K562 (cell line): ENCODE measurements around the gene SLC6A6. TPM values are rescaled to one million over a fixed set of nuclear protein-coding genes. Genes with fewer than 3 reads are reported as not detected.

ENCODE experiments used
- ATAC-seq: fragments of 200-7000 bp; cut with Tn5 transposase; 3 replicates; pipeline ENCODE4 v1.9.1; 2020; ENCODE audit warnings: moderate library complexity
- BruUV-seq: library from RNA; stranded (reverse); fragments of 400-500 nt; replicated peaks from 2 replicates; lab custom pipeline; 2021; lab: Mats Ljungman, UMichigan
- CTCF ChIA-PET: fragments of 300-600 bp; formaldehyde crosslinking; extraction: SDS; loops from one replicate; lab custom pipeline; 2021; ENCODE audit warnings: low intra/inter-chr PET ratio; lab: Yijun Ruan, JAX
- POLR2A ChIA-PET: fragments of 300-600, 350-650 bp; sonication (Branson Sonifier 250); formaldehyde crosslinking; extraction: SDS; loops from one replicate; lab custom pipeline; 2021; ENCODE audit warnings: antibody characterized with exemption, inconsistent platforms; lab: Yijun Ruan, JAX
- DNase-seq, 4 experiments: peaks; one replicate each; pipeline versions ENCODE4 v3.0.0 to v3.0.0-alpha.2; 2011 to 2018; ENCODE audit warnings: low spot score in 3 of 4, mixed read lengths in 3 of 4; ENCODE audit errors: extremely low read depth in 1 of 4
- FAIRE-seq: peaks from 2 replicates; lab custom pipeline; 2011; peaks lifted over from hg19 to GRCh38; lab: Jason Lieb, UNC
- H2AFZ ChIP-seq: 2 replicates; pipeline ENCODE4 v1.6.0; 2011; ENCODE audit warnings: low read depth, low read length, control low read depth, inconsistent platforms
- H3K27ac ChIP-seq: fragments of 200-600 bp; 3 replicates; pipeline ENCODE4 v1.8.0; 2011; ENCODE audit warnings: low read depth, mild to moderate bottlenecking, control low read depth, inconsistent platforms, low read length, moderate library complexity, mixed read lengths; ENCODE audit errors: extremely low read depth
- H3K27me3 ChIP-seq, 2 experiments: fragments of 300-600 bp in 1 of 2; 2 replicates in 1 of 2; 3 replicates in 1 of 2; pipeline versions ENCODE4 v1.6.0 to v1.8.0; 2011; ENCODE audit warnings: inconsistent platforms in 2 of 2, low read length in 2 of 2, mild to moderate bottlenecking in 1 of 2, mixed read lengths in 1 of 2, moderate library complexity in 1 of 2; ENCODE audit not compliant: control insufficient read depth in 2 of 2, insufficient read depth in 2 of 2
- H3K36me3 ChIP-seq: fragments of 300-600 bp; 3 replicates; pipeline ENCODE4 v1.8.0; 2011; ENCODE audit warnings: mild to moderate bottlenecking, low read length, inconsistent platforms; ENCODE audit not compliant: control insufficient read depth, insufficient read depth
- H3K4me1 ChIP-seq, 2 experiments: fragments of 200-600 bp in 1 of 2; replicated peaks in 1 of 2; 2 replicates in 1 of 2; 3 replicates in 1 of 2; pipeline versions ENCODE4 v1.5.1 to v1.8.0; 2011; ENCODE audit warnings: inconsistent platforms in 2 of 2, low read length in 2 of 2, mild to moderate bottlenecking in 1 of 2, mixed read lengths in 1 of 2, moderate library complexity in 1 of 2; ENCODE audit not compliant: control insufficient read depth in 2 of 2, insufficient read depth in 2 of 2
- H3K4me2 ChIP-seq: 2 replicates; pipeline ENCODE4 v1.6.1; 2011; ENCODE audit warnings: low read length, control low read depth, inconsistent platforms, mixed read lengths; ENCODE audit not compliant: insufficient read depth
- H3K4me3 ChIP-seq: fragments of 200-600 bp; sonication (generic), shearing (Covaris generic); 2 replicates; pipeline ENCODE4 v1.5.1; 2016; ENCODE audit warnings: control low read depth, inconsistent platforms
- H3K79me2 ChIP-seq: fragments of 200-600 bp; 3 replicates; pipeline ENCODE4 v1.8.0; 2011; ENCODE audit warnings: low read length, inconsistent platforms; ENCODE audit not compliant: control insufficient read depth, insufficient read depth
- H3K9ac ChIP-seq, 2 experiments: 2 replicates each; pipeline versions ENCODE4 v1.6.0 to v1.6.1; 2011; ENCODE audit warnings: low read depth in 2 of 2, low read length in 2 of 2, control low read depth in 1 of 2, inconsistent platforms in 1 of 2, mild to moderate bottlenecking in 1 of 2, mixed read lengths in 1 of 2; ENCODE audit not compliant: insufficient read depth in 1 of 2
- H3K9me1 ChIP-seq: one replicate; pipeline ENCODE4 v1.6.0; 2011; ENCODE audit warnings: inconsistent platforms, mild to moderate bottlenecking, low read length, moderate library complexity; ENCODE audit not compliant: control insufficient read depth, insufficient read depth
- H3K9me3 ChIP-seq: replicated peaks from 2 replicates; pipeline ENCODE4 v1.5.1; 2011; ENCODE audit warnings: low read depth, low read length, inconsistent platforms; ENCODE audit not compliant: control insufficient read depth, insufficient read depth
- H4K20me1 ChIP-seq: replicated peaks from 2 replicates; pipeline ENCODE4 v1.6.1; 2011; ENCODE audit warnings: low read length, inconsistent platforms, mixed read lengths; ENCODE audit not compliant: control insufficient read depth, insufficient read depth
- ARID3A ChIP-seq: IDR thresholded peaks from 2 replicates; pipeline ENCODE4 v1.6.1; 2012; ENCODE audit warnings: low read depth, low read length, improper control_type of control experiment, borderline replicate concordance
- CBFA2T3 ChIP-seq: fragments of 450-650 bp; IDR thresholded peaks from 2 replicates; pipeline ENCODE4 v1.6.1; 2017
- FOXM1 ChIP-seq, 2 experiments: fragments of 450-650 bp in 1 of 2; sonication (generic) in 1 of 2; formaldehyde crosslinking in 1 of 2; IDR thresholded peaks; 2 replicates each; pipeline versions ENCODE4 v1.6.1 to v1.9.0; 2017 to 2022; ENCODE audit warnings: low read depth in 2 of 2, mild to moderate bottlenecking in 2 of 2, missing genetic modification reagents in 1 of 2, moderate library complexity in 1 of 2
- POLR2G ChIP-seq: fragments of 200-400 bp; formaldehyde crosslinking; IDR thresholded peaks from 2 replicates; pipeline ENCODE4 v1.6.1; 2017; ENCODE audit warnings: low read depth, mild to moderate bottlenecking, antibody characterized with exemption, low read length, moderate library complexity
- SMC3 ChIP-seq: conservative IDR thresholded peaks from 2 replicates; pipeline ENCODE4 v1.6.1; 2011; ENCODE audit warnings: low read depth, low read length, improper control_type of control experiment; ENCODE audit not compliant: insufficient read depth
- SREBF1 ChIP-seq: fragments of 150-350 bp; IDR thresholded peaks from 2 replicates; pipeline ENCODE4 v1.6.1; 2014; ENCODE audit warnings: antibody characterized with exemption, low read depth, low read length, borderline replicate concordance
- ZNF408 ChIP-seq: fragments of 250-450 bp; sonication (Bioruptor Pico); IDR thresholded peaks from 2 replicates; pipeline ENCODE4 v1.4.0; 2020; ENCODE audit warnings: low read depth, mild to moderate bottlenecking, moderate library complexity
- ZNF655 ChIP-seq: fragments of 250-450 bp; sonication (Bioruptor Pico); IDR thresholded peaks from 2 replicates; pipeline ENCODE4 v1.5.0; 2021
- WGBS: fragments of 100-300 bp; shearing (Covaris generic); methylation state at CpG from one replicate; pipeline ENCODE4 v1.1.6; 2016; ENCODE audit warnings: low coverage, mixed read lengths; ENCODE audit not compliant: insufficient coverage; ENCODE audit errors: missing lambda C conversion rate; 5-methylcytosine and 5-hydroxymethylcytosine counted together
- in situ Hi-C: fragments of 300-500 bp; cut with MboI; formaldehyde crosslinking; loops from 4 replicates; pipeline ENCODE4 v1.15.0; 2018; ENCODE audit warnings: inconsistent platforms, mixed read lengths
- intact Hi-C: fragments of 100-400 bp; cut with micrococcal nuclease; formaldehyde crosslinking; loops from 2 replicates; pipeline ENCODE4 v1.14.2; 2022
- polyA plus RNA-seq, 8 experiments: library from polyadenylated mRNA; depleted of rRNA in 4 of 8; stranded (reverse) in 5 of 8; unstranded in 3 of 8; fragments of >200 nt; fragmentation: Nextera tagmentation in 2 of 8; fragmentation: Illumina TruSeq in 1 of 8; extraction: Ambion mirVana in 2 of 8; extraction: Trizol in 1 of 8; gene quantifications; 2 replicates each; pipeline versions ENCODE4 v1.2.1 to v1.2.3, GENCODE V29; 2011 to 2014; ENCODE audit warnings: inconsistent platforms in 1 of 8, missing spikeins in 1 of 8
- total RNA-seq, 7 experiments: library from RNA; depleted of rRNA in 6 of 7; stranded (reverse); fragments of >200 nt in 6 of 7; fragmentation: Illumina TruSeq in 2 of 7; extraction: Trizol in 2 of 7; gene quantifications; 2 replicates each; pipeline versions ENCODE4 v1.2.1 to v1.2.3, GENCODE V29; 2011 to 2021; ENCODE audit warnings: low replicate concordance in 1 of 7

Gene SLC6A6
- total and polyA plus RNA-seq, 9 of the 15 experiments (the other 6 are each of a cell fraction or from before 2014, with no cell fraction given): 12.3 to 203 (median 93.2) TPM

GRCh38 chr3:14487086-14487485, 84.7 kb downstream of the SLC6A6 start (continued):
- TF ChIP-seq ARID3A: no peak
- TF ChIP-seq SMC3: no peak
- TF ChIP-seq ZNF408: no peak
- no peak for TF ChIP-seq FOXM1 (IDR thresholded peaks at IDR 0.05; ENCODE audit: low read depth)
- TF ChIP-seq FOXM1 (CRISPR knock-in tag; IDR thresholded peaks at IDR 0.05; ENCODE audit: low read depth): no peak
- no peak for TF ChIP-seq CBFA2T3
- no peak for TF ChIP-seq SREBF1

- CTCF ChIA-PET: no interaction called here
- Histone ChIP-seq H4K20me1 (peaks cover 5% of the 10 kb centered on the region; the same call in 1 of the 2 replicates), H3K4me1 (0 out of 5 replicates have a peak, but pooled peaks cover 0 to 2% of the 10 kb centered on the region in 2 experiments), H3K9me3 (no peaks in the 10 kb centered on the region), H3K4me2 (no peak overlapping the region), H3K27me3 (no peaks in the 10 kb centered on the region), H3K9ac (no peak overlapping the region), H2AFZ (no peak overlapping the region), H3K27ac (no peak overlapping the region), H3K79me2 (no peaks in the 10 kb centered on the region), H3K36me3 (peaks cover 69% of the 10 kb centered on the region; the same call in 2 of the 3 replicates), H3K9me1 (no peaks in the 10 kb centered on the region), H3K4me3 (no peak overlapping the region)
- 93% methylated on average over 7 of the region's 7 CpGs for WGBS
- POLR2A ChIA-PET: interaction anchor here (0.5 to 0.9 kb wide), 3 partner anchors 12 to 275 kb away, joined by 3 read pairs; no protein-coding TSS in a partner anchor
- no TSS peak for BruUV-seq
- in situ Hi-C loops (no loop called here), intact Hi-C loops (no loop called here)
- DNase-seq: no peak
- TF ChIP-seq POLR2G (peak; percentile 50; the same call in 1 of the 2 replicates), ZNF655 (CRISPR knock-in tag) (no peak)
- no peak for ATAC-seq
- no peak for FAIRE-seq
Observed at GRCh38 chr3:14487821-14488220, 85.4 kb downstream of the SLC6A6 start.
